Measurements from ENCODE around the gene ARCN1.
A peak's percentile ranks its signal among the peaks of the same experiment; 100 is the strongest.

The ARCN1 gene

DNA sequence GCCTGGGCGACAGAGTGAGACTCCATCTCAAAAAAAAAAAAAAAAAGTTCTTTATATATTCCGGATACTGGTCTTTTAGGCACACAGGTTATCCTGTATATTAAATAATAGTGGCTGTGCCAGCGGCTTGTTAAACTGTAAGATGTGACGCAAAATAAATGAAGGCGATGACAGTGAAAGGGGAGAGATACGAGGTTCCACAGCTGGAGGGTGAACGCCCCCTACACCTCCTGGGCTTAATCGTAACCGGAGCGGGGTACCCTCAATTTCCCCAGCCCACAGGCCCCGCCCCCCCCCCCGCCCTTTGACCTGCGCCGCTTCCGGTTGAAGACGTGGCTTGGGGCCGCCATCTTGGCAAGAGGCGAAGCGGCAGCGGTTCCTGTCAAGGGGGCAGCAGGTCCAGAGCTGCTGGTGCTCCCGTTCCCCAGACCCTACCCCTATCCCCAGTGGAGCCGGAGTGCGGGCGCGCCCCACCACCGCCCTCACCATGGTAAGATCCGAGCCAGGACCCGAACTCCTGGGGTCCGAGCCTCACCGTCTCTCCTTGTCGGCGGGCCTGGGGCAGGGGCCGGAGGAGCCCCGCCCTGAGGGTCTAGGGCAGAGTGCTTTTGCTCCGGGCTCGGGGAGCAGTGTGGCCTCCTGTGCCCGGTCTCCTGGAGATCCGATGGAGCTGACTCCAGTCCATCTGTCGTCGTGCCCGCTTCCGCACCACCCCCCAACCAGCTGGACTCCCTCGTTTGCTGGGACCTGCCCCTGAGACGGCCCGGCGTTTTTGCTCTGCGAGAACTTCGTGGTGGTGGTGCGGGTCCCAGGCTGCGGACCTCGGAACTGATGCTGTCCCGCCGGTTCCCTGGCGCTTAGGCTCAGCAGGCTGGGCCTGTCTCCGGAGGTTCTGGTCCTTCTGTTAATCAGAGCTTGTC, at the start of gene ARCN1:
TSS of gene ARCN1 (plus strand) at position 349 of the 920 bp plus-strand sequence. CDS start at position 488, 139 bp downstream.
- peak; percentile 45 for DNase-seq

DNA sequence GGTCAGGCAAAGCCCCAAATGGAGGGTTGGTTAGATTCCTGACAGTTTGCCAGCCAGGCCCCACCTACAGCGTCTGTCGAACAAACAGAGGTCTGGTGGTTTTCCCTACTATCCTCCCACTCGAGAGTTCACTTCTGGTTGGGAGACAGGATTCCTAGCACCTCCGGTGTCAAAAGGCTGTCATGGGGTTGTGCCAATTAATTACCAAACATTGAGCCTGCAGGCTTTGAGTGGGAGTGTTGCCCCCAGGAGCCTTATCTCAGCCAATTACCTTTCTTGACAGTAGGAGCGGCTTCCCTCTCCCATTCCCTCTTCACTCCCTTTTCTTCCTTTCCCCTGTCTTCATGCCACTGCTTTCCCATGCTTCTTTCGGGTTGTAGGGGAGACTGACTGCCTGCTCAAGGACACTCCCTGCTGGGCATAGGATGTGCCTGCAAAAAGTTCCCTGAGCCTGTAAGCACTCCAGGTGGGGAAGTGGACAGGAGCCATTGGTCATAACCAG, 49.6 kb upstream of the ARCN1 start:
- no peak for DNase-seq

DNA sequence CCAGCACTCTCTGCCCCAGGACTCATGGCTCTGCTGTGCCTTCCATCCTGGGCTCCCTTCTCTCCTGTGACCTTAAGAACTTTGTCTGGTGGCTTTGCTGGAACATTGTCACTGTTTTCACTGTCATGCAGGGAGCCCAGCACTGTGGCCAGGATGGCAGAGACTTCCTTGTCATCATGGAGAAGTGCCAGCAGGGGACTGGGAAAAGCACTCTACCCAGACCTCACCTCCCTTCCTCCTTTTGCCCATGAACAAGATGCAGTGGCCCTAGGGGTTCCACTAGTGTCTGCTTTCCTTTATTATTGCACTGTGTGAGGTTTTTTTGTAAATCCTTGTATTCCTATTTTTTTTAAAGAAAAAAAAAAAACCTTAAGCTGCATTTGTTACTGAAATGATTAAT, 47.9 kb upstream of the ARCN1 start:
- DNase-seq = no peak

DNA sequence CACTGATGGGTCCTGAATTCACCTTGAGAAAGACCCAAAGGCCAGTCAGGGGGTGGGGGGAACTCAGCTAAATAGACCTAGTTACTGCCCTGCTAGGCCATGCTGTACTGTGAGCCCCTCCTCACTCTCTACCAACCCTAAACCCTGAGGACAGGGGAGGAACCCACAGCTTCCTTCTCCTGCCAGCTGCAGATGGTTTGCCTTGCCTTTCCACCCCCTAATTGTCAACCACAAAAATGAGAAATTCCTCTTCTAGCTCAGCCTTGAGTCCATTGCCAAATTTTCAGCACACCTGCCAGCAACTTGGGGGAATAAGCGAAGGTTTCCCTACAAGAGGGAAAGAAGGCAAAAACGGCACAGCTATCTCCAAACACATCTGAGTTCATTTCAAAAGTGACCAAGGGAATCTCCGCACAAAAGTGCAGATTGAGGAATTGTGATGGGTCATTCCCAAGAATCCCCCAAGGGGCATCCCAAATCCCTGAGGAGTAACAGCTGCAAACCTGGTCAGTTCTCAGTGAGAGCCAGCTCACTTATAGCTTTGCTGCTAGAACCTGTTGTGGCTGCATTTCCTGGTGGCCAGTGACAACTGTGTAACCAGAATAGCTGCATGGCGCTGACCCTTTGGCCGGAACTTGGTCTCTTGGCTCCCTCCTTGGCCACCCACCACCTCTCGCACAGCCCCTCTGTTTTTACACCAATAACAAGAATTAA, 47.3 kb upstream of the ARCN1 start:
- no peak for DNase-seq

DNA sequence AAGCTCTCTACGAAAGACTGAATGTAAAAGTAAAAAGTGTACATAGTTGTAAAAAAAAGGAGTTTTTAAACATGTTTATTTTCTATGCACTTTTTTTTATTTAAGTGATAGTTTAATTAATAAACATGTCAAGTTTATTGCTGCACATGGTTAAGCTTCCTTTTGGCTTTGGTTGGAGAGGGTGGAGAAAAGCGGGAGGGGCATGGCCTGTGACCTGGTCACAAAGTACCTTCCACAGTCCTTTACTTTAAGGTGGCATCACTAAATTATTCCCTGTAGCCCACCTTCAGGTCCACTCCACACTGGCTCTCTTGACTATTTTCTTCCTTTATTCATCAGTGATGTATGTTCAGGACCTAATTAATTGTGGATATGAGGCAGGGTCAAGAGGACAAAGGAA, 45.5 kb upstream of the ARCN1 start:
- no peak for DNase-seq

DNA sequence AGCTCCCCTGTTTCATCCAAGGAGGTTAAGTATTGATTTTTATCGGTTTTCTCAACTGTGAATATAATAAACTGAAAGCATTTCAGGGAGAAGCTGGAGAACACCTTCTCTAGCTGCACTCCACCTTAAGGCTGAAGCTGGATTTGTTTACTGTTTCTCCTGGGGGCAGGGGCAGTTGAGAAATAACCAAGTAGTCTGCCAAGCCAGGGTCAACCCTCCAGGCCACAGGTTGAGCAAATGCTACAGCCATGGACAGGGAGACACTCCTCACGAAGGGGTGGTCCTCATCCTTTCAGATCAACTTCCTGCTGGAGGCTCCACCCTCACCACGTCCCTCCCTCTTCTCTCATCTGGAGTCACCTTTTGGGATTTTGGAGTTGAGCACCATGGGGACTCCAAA, 45.1 kb upstream of the ARCN1 start, which contains the start of gene TTC36:
TSS of gene TTC36 (plus strand) at position 366 of the 400 bp plus-strand sequence. CDS start at position 387, 21 bp downstream.
- no peak for DNase-seq

DNA sequence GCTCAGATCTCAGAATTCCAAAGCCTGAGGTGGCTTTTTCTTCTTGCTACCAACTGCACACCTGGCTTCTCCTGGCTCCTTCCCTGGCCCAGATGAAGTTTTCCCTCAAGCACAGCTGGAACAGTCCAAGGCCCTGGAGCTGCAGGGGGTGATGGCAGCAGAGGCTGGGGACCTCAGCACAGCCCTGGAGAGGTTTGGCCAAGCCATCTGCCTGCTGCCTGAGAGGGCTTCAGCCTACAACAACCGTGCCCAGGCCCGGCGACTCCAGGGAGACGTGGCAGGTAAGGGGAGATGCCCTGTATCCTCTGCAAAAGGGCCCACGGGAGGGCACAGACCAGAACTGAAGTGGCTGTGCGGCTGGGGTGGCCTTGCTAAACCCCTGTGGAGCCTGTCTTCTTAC, 43.7 kb upstream of the ARCN1 start:
- DNase-seq = no peak

DNA sequence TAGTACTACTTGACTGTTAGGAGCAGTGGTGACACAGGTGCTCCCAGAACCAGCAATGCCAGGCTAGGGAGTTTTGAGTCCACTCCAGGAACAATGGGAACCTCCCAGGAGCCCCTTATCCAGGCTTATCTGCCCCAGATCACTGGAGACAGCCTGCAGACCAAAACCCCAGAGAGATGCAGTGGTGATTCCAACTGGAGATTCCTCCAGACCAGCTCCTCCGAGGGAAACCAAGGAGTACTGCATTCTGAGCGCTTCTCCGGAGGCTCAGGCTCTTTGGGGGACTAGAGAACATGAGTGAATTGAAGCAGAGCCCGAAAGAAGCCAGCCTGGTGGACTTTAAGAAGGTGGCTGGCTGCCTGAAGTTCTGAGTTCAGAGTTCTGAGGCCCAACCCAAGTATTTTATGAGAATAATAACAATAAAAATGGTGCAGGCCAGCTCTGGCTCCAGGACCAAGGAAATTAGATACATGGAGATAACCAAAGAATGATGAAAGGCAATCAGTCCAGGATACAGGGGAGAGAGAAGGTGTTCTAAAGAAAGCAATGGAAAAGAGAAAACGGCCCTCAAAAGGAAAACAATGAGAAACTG, 42.5 kb upstream of the ARCN1 start:
- DNase-seq = no peak

DNA sequence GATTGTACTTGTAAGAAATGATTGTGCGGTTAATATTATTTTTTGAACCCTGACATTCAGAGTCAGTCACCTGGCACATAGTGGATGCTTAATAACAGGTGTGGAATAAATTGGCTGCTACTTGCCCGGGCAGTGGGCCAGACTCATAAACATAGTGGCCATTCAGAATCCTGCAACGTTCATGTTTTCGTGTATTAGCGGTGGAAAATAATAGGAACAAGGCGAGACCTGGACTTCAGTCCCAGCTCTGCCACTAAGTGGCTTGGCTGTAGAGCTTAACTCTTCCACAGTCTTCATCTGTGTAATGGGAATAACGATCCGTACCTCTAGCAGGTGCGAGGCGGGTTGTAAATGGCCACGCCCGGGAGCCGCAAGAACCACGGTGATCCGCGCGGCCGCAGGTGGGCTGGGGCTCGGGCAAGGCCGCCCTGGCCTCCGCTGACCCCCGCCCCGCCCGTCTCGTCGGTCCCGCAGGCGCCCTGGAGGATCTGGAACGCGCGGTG, 42.0 kb upstream of the ARCN1 start:
- peak; percentile 53 for DNase-seq

DNA sequence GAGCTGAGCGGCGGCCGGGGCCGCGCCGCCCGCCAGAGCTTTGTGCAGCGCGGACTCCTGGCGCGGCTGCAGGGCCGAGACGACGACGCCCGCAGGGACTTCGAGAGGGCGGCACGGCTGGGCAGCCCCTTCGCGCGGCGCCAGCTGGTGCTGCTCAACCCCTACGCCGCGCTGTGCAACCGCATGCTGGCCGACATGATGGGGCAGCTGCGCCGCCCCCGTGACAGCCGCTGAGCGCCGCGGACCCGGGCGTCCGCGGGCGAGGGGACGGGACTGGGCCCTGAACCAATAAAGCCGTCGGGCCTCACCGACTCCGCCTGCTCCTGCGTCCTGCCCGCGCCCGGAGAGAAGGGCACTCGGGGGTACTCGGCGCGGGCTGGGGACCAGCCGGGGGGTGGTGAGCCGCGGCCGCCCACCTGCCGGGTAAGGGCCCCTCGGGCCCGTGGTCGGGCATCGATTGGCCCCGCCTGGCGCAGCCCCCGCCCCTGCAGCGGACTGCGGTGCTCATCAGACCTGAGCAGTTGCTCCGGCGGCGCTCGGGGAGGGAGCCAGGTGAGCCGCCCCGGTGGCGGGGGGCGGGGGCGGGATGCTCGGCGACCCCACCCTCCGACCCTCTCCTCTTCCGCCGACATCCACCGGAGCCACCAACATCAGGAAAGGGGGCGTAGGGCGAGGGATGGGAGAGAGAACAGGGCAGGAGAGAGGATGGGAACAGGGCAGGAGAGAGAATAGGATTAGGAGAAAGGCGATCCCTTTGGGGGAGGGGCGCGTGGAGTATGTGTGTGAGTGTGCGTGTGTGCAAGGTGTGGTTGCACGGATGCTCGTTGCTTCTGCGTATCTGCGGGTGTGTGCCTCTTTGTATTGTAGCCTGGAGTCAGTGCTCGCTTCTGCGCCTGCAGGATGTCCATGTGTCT, 41.3 kb upstream of the ARCN1 start, which contains the start of gene TMEM25:
TSS of gene TMEM25 (plus strand) at position 510 of the 914 bp plus-strand sequence. CDS start 610 bp downstream, outside the sequence.
- DNase-seq = peak; percentile 43

DNA sequence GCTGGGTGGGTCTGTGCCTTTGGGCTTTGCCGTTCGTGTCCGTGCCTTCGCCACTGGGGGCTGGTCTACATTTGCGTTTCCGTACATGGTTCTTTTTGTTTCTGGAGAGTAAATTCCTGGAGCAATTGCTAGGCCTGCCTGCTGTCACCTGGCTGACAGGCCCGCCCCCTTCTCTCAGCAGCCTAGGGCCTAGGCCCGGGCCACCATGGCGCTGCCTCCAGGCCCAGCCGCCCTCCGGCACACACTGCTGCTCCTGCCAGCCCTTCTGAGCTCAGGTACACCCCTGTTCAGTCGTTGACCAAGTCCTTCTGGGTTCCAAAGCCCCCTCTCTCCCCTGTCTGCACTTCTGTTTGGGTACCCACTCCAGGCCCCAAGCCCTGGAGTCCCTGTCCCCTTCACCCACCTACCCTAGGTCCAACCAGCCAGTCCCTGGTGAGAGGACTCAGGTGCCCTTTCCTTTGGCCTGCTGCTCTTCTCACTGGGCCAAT, 40.6 kb upstream of the ARCN1 start:
- DNase-seq = peak; percentile 43

DNA sequence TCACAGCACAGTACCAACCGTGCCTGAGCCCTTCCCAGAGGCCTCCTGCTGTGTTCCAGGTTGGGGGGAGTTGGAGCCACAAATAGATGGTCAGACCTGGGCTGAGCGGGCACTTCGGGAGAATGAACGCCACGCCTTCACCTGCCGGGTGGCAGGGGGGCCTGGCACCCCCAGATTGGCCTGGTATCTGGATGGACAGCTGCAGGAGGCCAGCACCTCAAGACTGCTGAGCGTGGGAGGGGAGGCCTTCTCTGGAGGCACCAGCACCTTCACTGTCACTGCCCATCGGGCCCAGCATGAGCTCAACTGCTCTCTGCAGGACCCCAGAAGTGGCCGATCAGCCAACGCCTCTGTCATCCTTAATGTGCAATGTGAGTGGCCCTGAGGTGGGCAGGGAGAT, 40.1 kb upstream of the ARCN1 start:
- DNase-seq = no peak

DNA sequence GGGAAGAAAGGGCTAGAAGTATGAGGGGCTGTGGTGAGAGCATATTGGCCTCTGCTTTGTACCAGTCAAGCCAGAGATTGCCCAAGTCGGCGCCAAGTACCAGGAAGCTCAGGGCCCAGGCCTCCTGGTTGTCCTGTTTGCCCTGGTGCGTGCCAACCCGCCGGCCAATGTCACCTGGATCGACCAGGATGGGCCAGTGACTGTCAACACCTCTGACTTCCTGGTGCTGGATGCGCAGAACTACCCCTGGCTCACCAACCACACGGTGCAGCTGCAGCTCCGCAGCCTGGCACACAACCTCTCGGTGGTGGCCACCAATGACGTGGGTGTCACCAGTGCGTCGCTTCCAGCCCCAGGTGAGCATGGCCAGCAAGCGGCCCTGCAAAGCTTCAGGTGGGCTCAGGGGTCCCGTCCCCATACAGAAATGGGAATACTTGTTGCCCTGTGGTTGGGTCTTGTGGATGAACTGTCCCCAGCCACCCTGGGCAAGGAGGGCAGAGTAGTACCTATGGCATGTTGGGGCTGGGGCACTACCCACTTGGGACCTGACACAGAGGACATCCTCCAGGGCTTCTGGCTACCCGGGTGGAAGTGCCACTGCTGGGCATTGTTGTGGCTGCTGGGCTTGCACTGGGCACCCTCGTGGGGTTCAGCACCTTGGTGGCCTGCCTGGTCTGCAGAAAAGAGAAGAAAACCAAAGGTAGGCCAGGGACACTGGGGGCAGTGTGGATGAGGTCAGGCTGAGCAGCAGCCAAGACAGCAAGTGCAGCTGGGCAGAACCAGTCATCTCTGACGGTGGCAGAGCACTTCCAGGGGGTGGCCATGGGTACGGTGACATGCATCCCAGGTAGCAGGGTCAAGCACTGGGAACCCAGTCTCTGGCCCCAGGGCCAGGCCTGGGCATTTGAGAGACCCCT, 39.1 kb upstream of the ARCN1 start:
- DNase-seq = no peak

DNA sequence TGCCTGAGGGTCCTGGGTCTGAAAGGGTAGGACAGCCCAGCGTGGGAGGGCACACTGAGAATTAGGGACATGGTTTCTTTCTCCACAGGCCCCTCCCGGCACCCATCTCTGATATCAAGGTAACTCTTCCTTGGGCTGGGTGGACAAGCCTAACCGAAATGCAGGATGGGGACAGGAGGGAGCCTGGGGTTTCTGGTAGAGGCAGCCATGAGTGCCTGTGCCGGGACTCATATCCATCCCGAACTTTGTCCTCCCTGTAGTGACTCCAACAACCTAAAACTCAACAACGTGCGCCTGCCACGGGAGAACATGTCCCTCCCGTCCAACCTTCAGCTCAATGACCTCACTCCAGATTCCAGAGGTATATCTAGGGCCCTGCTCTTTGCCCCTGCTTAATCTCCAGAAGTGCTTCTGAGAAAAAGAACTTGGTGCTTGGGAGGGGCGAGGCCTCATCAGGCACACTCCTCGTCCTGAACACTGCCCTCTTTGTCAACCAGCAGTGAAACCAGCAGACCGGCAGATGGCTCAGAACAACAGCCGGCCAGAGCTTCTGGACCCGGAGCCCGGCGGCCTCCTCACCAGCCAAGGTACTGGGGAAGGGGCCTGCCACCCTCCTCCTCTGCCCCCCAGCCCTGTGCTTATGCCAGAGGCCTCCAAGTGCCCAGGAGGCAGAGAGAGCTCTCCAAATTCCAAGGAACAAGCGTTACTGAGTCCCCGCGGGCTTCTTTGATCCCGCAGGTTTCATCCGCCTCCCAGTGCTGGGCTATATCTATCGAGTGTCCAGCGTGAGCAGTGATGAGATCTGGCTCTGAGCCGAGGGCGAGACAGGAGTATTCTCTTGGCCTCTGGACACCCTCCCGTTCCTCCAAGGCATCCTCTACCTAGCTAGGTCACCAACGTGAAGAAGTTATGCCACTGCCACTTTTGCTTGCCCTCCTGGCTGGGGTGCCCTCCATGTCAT, 38.2 kb upstream of the ARCN1 start:
- DNase-seq = no peak

DNA sequence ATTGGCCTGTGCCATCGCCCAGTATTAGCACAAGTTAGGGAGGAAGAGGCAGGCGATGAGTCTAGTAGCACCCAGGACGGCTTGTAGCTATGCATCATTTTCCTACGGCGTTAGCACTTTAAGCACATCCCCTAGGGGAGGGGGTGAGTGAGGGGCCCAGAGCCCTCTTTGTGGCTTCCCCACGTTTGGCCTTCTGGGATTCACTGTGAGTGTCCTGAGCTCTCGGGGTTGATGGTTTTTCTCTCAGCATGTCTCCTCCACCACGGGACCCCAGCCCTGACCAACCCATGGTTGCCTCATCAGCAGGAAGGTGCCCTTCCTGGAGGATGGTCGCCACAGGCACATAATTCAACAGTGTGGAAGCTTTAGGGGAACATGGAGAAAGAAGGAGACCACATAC, 36.9 kb upstream of the ARCN1 start:
- no peak for DNase-seq

DNA sequence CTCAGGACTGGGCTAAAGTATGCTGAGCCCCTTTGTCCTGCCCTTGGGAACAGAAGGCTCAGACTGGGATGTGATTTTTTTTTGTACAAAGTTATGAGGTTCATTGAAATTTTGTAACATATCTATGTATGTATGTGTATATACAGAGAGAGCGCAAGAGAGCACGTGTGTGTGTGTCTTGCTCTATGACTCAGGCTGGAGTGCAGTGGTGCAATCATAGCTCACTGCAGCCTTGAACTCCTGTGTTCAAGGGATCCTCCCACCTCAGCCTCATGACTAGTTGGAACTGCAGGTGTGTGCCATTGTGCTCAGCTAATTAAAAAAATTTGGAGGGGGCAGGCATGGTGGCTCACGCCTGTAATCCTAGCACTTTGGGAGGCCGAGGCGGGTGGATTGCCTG, 35.5 kb upstream of the ARCN1 start:
- DNase-seq = no peak

DNA sequence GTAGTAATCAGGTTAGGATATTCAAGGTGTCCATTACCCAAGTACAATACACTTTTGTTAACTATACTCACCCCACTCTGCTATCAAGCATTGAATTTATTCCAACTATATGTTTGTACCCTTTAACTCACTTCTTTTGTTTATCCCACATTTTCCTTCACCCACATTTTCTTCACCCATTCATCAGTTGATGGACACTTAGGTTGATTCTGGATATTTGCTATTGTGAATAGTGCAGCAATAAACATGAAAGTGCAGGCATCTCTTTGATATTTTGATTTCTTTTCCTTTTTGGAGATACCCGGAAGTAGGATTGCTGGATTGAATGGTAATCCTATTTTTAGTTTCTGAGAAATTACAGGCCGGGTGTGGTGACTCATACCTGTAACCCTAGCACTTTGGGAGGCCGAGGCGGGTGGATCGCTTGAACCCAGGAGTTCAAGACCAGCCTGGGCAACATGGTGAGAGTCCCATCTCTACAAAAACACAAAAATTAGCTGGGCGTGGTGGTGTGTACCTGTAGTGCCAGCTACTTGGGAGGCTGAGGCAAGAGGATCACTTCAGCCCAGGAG, 34.7 kb upstream of the ARCN1 start:
- no peak for DNase-seq

DNA sequence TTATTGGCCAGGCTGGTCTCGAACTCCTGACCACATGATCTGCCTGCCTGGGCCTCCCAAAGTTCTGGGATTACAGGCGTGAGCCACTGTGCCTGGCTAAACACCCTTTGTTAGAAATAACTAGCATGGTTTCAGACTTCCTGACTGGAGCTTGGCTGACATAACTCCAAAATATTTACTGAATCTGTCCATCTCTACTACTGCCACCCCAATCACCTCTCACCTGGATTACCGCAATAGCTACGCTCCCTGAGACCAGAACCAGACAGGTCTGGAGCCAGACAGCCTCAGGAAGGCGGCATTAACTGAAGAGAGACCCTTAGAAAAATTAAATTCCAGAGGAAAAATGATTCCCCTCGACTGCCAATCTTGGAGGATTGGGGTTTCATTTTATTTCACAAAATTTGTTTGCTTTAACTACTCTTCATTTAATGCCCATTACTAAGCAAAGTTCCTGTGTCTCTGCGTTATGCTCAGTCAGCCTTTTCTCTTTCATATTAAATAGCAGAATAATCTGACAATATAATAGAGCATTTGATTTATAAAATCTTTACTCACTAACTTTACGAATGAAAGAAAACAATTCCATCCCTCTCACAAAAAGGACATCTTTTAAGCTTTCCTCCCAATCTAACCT, 28.1 kb upstream of the ARCN1 start:
- DNase-seq = no peak

DNA sequence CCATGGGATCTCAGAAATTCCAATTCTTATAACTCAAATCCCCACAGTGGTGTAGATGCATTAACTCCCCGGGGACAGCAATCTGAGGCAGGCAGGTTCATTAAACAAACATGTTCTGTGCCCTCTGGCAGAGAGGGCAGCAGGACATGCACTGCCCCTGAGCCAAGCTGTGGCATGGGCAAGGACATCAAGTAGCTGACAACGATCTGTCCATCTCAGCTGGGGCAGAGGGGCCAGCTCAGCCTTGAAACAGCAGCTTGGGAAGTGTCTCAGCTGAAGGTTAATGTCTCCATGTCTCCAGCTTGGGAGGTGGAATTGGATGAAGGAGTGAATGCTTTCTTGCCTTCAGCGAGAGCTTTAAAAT, 27.6 kb upstream of the ARCN1 start:
- no peak for DNase-seq
